ENCODE results near the gene RHBDF2. TPM values are rescaled to one million over a fixed set of nuclear protein-coding genes. Genes with fewer than 3 reads are reported as not detected.

The RHBDF2 gene
- total and polyA plus RNA-seq, 4 donors: 20.1 to 116 (median 39.6) TPM

DNA sequence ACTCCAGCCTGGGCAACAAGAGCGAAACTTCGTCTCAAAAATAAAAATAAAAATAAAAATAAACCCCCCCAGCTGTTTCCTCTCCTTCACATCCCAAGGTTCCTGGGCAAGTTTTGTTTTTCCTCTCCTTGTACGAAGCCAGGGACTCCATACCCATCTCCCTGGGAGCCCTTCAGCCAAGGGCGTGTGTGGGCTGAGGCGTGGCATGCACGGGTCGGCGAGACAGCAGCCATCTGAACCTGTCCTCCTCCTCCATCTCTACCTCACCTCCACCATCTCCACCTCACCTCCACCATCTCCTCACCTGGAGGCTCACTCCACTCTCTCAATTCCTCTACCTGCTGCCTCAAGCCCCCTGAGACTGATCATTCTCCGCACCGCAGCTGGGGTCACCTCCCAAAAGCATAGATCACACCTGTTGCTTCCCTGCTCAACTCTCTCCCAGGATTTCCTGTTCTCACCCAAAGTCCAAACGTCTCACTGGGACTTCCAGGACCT lies 16.9 kb downstream of the RHBDF2 start:
- H3K4me3 ChIP-seq: no peak overlapping the region
- H3K9ac ChIP-seq (ENCODE audit: insufficient read depth in 1 of 2, low read length in 2 of 2): no peak overlapping the region
- DNase-seq: no peak
- no peaks in the 10 kb centered on the region for H3K9me3 ChIP-seq (ENCODE audit: control insufficient read depth in 4 of 4, insufficient read depth in 3 of 4, low read length in 3 of 4)
- ATAC-seq (ENCODE audit: insufficient read depth, low FRiP score): no peak
- H3K27ac ChIP-seq (ENCODE audit: low read depth in 1 of 2, low read length in 1 of 2): no peak overlapping the region
- no peaks in the 10 kb centered on the region for H3K27me3 ChIP-seq (ENCODE audit: control insufficient read depth in 3 of 3, insufficient read depth in 3 of 3, low read length in 2 of 3)
- peaks cover 0 to 11% (median 4%) of the 10 kb centered on the region in 5 donors for H3K4me1 ChIP-seq (ENCODE audit: control insufficient read depth in 5 of 5, insufficient read depth in 5 of 5, low read length in 5 of 5)
- H3K36me3 ChIP-seq (ENCODE audit: control insufficient read depth in 4 of 4, insufficient read depth in 4 of 4, low read length in 4 of 4): peaks cover 0 to 14% (median 0%) of the 10 kb centered on the region in 4 donors
- TF ChIP-seq, protein P1, sequence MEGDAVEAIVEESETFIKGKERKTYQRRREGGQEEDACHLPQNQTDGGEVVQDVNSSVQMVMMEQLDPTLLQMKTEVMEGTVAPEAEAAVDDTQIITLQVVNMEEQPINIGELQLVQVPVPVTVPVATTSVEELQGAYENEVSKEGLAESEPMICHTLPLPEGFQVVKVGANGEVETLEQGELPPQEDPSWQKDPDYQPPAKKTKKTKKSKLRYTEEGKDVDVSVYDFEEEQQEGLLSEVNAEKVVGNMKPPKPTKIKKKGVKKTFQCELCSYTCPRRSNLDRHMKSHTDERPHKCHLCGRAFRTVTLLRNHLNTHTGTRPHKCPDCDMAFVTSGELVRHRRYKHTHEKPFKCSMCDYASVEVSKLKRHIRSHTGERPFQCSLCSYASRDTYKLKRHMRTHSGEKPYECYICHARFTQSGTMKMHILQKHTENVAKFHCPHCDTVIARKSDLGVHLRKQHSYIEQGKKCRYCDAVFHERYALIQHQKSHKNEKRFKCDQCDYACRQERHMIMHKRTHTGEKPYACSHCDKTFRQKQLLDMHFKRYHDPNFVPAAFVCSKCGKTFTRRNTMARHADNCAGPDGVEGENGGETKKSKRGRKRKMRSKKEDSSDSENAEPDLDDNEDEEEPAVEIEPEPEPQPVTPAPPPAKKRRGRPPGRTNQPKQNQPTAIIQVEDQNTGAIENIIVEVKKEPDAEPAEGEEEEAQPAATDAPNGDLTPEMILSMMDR (IDR thresholded peaks at IDR 0.05; ENCODE audit: control extremely low read depth, extremely low read depth): no peak
- WGBS, 2 donors: 82 to 83% methylated on average over 11 of the region's 11 CpGs

DNA sequence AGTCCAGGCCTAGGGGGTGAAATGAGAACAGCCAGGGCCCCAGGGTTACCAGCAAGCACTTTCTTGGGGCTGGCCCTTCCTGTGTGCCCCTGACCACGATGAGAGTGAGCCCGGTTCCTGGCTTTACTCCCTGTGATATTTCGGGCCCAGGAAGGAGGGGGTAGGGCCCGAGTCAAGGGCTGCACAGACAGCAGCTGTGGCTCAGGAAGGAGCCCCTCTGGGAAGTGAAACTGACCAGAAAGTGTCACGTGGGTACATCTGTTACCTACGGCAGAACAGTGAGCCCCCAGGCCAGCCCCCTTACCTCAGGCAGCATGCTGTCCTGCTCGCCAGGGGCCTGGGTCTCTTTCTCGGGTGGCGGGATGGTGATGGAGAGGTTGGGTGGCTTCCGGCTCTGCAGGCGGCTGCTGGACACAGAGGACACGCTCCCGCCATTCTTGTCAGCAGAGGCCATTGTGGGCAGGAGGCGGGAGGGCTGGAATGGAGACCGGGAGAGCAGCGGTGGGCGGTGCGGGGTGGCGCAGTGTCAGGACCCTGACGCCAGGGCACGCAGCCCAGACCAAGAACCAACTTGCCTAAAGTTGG lies 20.1 kb downstream of the RHBDF2 start:
- ATAC-seq (ENCODE audit: insufficient read depth, low FRiP score): no peak
- H3K4me3 ChIP-seq: no peak overlapping the region
- TF ChIP-seq, protein P1 (IDR thresholded peaks at IDR 0.05; ENCODE audit: control extremely low read depth, extremely low read depth): no peak
- no peak overlapping the region for H3K27ac ChIP-seq (ENCODE audit: low read depth in 1 of 2, low read length in 1 of 2)
- WGBS, 2 donors: 68 to 77% methylated on average over 21 of the region's 21 CpGs
- peaks cover 0 to 11% (median 4%) of the 10 kb centered on the region in 5 donors for H3K4me1 ChIP-seq (ENCODE audit: control insufficient read depth in 5 of 5, insufficient read depth in 5 of 5, low read length in 5 of 5)
- no peaks in the 10 kb centered on the region for H3K27me3 ChIP-seq (ENCODE audit: control insufficient read depth in 3 of 3, insufficient read depth in 3 of 3, low read length in 2 of 3)
- peak in 2 of 3 donors; percentile 32 to 46 for DNase-seq
- no peaks in the 10 kb centered on the region for H3K9me3 ChIP-seq (ENCODE audit: control insufficient read depth in 4 of 4, insufficient read depth in 3 of 4, low read length in 3 of 4)
- peaks cover 0 to 21% (median 0%) of the 10 kb centered on the region in 4 donors for H3K36me3 ChIP-seq (ENCODE audit: control insufficient read depth in 4 of 4, insufficient read depth in 4 of 4, low read length in 4 of 4)
- H3K9ac ChIP-seq (ENCODE audit: insufficient read depth in 1 of 2, low read length in 2 of 2): no peak overlapping the region

DNA sequence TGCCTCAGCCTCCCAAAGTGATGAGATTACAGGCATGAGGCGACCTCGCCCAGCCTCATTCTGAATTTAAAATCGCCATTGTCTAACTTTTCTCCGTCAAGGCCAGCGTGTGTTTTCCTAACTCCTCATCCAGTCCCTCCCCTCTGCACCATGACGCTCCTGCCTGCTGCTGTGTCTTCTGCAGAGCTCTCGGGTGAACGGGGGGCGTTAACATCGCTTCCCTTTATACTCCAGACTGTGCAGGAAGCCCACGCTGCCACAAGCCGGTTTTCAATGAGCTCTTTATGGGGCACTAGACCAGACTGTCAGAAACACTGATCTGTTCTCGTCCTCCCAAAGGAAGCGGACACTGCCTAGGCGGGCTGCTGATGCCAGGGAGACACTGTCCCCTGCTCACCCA lies 20.6 kb downstream of the RHBDF2 start:
- H3K27ac ChIP-seq (ENCODE audit: low read depth in 1 of 2, low read length in 1 of 2): no peak overlapping the region
- H3K9ac ChIP-seq (ENCODE audit: insufficient read depth in 1 of 2, low read length in 2 of 2): no peak overlapping the region
- no peaks in the 10 kb centered on the region for H3K9me3 ChIP-seq (ENCODE audit: control insufficient read depth in 4 of 4, insufficient read depth in 3 of 4, low read length in 3 of 4)
- DNase-seq (peak; percentile 72 to 83 (median 74)), ATAC-seq (ENCODE audit: insufficient read depth, low FRiP score) (no peak)
- no peaks in the 10 kb centered on the region for H3K27me3 ChIP-seq (ENCODE audit: control insufficient read depth in 3 of 3, insufficient read depth in 3 of 3, low read length in 2 of 3)
- H3K36me3 ChIP-seq (ENCODE audit: control insufficient read depth in 4 of 4, insufficient read depth in 4 of 4, low read length in 4 of 4): peaks cover 0 to 21% (median 0%) of the 10 kb centered on the region in 4 donors
- peaks cover 0 to 11% (median 4%) of the 10 kb centered on the region in 5 donors for H3K4me1 ChIP-seq (ENCODE audit: control insufficient read depth in 5 of 5, insufficient read depth in 5 of 5, low read length in 5 of 5)
- H3K4me3 ChIP-seq: no peak overlapping the region
- TF ChIP-seq, protein P1 (IDR thresholded peaks at IDR 0.05; ENCODE audit: control extremely low read depth, extremely low read depth): no peak
- WGBS, 2 donors: 45 to 68% methylated on average over 15 of the region's 15 CpGs

Measured in lung (tissue), 12 donors.